Loucy (cell line): Measurements from ENCODE around the gene AKAP13.
A peak's percentile ranks its signal among the peaks of the same experiment; 100 is the strongest.

Experiments
- H2AFZ ChIP-seq: fragments of 200-600 bp; sonication (generic); 2 replicates; pipeline ENCODE4 v1.6.0; 2016; ENCODE audit warnings: antibody characterized with exemption, mild to moderate bottlenecking, low read length, moderate library complexity
- H3F3A ChIP-seq: fragments of 200-600 bp; 2 replicates; pipeline ENCODE4 v1.6.0; 2016; ENCODE audit warnings: antibody characterized with exemption, low read depth, mild to moderate bottlenecking
- H3K27me3 ChIP-seq: fragments of 200-600 bp; sonication (generic); 2 replicates; pipeline ENCODE4 v1.6.1; 2014; ENCODE audit warnings: low read length, mild to moderate bottlenecking; ENCODE audit not compliant: insufficient read depth, poor library complexity, severe bottlenecking
- H3K36me3 ChIP-seq: fragments of 200-600 bp; sonication (generic); 2 replicates; pipeline ENCODE4 v1.6.1; 2016; ENCODE audit warnings: low read length; ENCODE audit not compliant: insufficient read depth
- H3K4me1 ChIP-seq: fragments of 200-600 bp; sonication (generic); 2 replicates; pipeline ENCODE4 v1.5.1; 2014; ENCODE audit warnings: low read length, mild to moderate bottlenecking; ENCODE audit not compliant: insufficient read depth, poor library complexity, severe bottlenecking
- H3K4me2 ChIP-seq: fragments of 200-600 bp; sonication (generic); 2 replicates; pipeline ENCODE4 v1.6.0; 2014; ENCODE audit warnings: antibody characterized with exemption, low read length, low read depth, mild to moderate bottlenecking; ENCODE audit not compliant: poor library complexity, severe bottlenecking
- H3K4me3 ChIP-seq: fragments of 200-600 bp; sonication (generic); 2 replicates; pipeline ENCODE4 v1.5.1; 2014; ENCODE audit warnings: low read length, mild to moderate bottlenecking, mixed read lengths; ENCODE audit not compliant: poor library complexity, severe bottlenecking
- H3K79me2 ChIP-seq: fragments of 200-600 bp; sonication (generic); 2 replicates; pipeline ENCODE4 v1.6.1; 2014; ENCODE audit warnings: low read length; ENCODE audit not compliant: insufficient read depth
- H3K9ac ChIP-seq: fragments of 200-600 bp; sonication (generic); 2 replicates; pipeline ENCODE4 v1.6.0; 2014; ENCODE audit warnings: mild to moderate bottlenecking, low read depth, low read length, moderate library complexity; ENCODE audit not compliant: poor library complexity, severe bottlenecking
- H3K9me2 ChIP-seq: fragments of 200-600 bp; sonication (generic); replicated peaks from 2 replicates; pipeline ENCODE4 v1.6.1; 2016; ENCODE audit warnings: low read depth, low read length, mixed read lengths
- H3K9me3 ChIP-seq: fragments of 200-600 bp; sonication (generic); 2 replicates; pipeline ENCODE4 v1.6.1; 2014; ENCODE audit warnings: mild to moderate bottlenecking, antibody characterized with exemption, low read length, low read depth; ENCODE audit not compliant: insufficient read depth
- H4K20me1 ChIP-seq: fragments of 200-600 bp; sonication (generic); 2 replicates; pipeline ENCODE4 v1.6.0; 2014; ENCODE audit warnings: antibody characterized with exemption, low read length, mild to moderate bottlenecking; ENCODE audit not compliant: insufficient read depth, poor library complexity, severe bottlenecking
- CTCF ChIP-seq: fragments of 200-600 bp; sonication (generic); conservative IDR thresholded peaks from 2 replicates; pipeline ENCODE4 v1.5.1; 2014; ENCODE audit warnings: mild to moderate bottlenecking, antibody characterized with exemption, low read length
- EZH2phosphoT487 ChIP-seq: fragments of 200-600 bp; IDR thresholded peaks from 2 replicates; pipeline ENCODE4 v1.6.1; 2018; ENCODE audit warnings: antibody characterized with exemption, mild to moderate bottlenecking, moderate library complexity, borderline replicate concordance

AKAP13 gene

GRCh38 chr15:85475317-85475701 is 94.9 kb downstream of the AKAP13 start:
- H3K9ac ChIP-seq, result no peak overlapping the region

GRCh38 chr15:85475711-85476110 is 95.3 kb downstream of the AKAP13 start:
- no peaks in the 10 kb centered on the region for H3K27me3 ChIP-seq
- H4K20me1 ChIP-seq, result peaks cover 5% of the 10 kb centered on the region
- H3K9ac ChIP-seq, result no peak overlapping the region
- H3K9me3 ChIP-seq, result no peaks in the 10 kb centered on the region
- H3K36me3 ChIP-seq, result no peaks in the 10 kb centered on the region
- peaks cover 41% of the 10 kb centered on the region for H3K4me1 ChIP-seq
- H3K4me2 ChIP-seq, result peak overlapping the region; percentile 32
- TF ChIP-seq CTCF, result no peak
- TF ChIP-seq EZH2phosphoT487, result no peak
- no peak overlapping the region for H3K4me3 ChIP-seq
- no peaks in the 10 kb centered on the region for H3K9me2 ChIP-seq
- H3K79me2 ChIP-seq, result peaks cover 8% of the 10 kb centered on the region
- H2AFZ ChIP-seq, result no peak overlapping the region
- no peaks in the 10 kb centered on the region for H3F3A ChIP-seq

More at GRCh38 chr15:85475317-85475701, 94.9 kb downstream of the AKAP13 start:
- Histone ChIP-seq H2AFZ (no peak overlapping the region), H3K4me3 (no peak overlapping the region), H3K4me1 (peaks cover 41% of the 10 kb centered on the region), H3K27me3 (no peaks in the 10 kb centered on the region), H3K9me2 (no peaks in the 10 kb centered on the region), H3K4me2 (peak overlapping the region; percentile 32), H3K36me3 (no peaks in the 10 kb centered on the region), H3K79me2 (peaks cover 8% of the 10 kb centered on the region; the same call in 1 of the 2 replicates), H3K9me3 (no peaks in the 10 kb centered on the region), H4K20me1 (peaks cover 3% of the 10 kb centered on the region), H3F3A (no peaks in the 10 kb centered on the region)
- TF ChIP-seq EZH2phosphoT487, result no peak
- TF ChIP-seq CTCF, result no peak

GRCh38 chr15:85477061-85477460 is 96.7 kb downstream of the AKAP13 start:
- no peaks in the 10 kb centered on the region for H3K9me3 ChIP-seq
- H3K4me2 ChIP-seq, result no peak overlapping the region
- H3K36me3 ChIP-seq, result no peaks in the 10 kb centered on the region
- no peaks in the 10 kb centered on the region for H3K9me2 ChIP-seq
- H2AFZ ChIP-seq, result no peak overlapping the region
- no peak overlapping the region for H3K9ac ChIP-seq
- peaks cover 53% of the 10 kb centered on the region for H3K4me1 ChIP-seq
- H3K79me2 ChIP-seq, result peaks cover 5% of the 10 kb centered on the region
- H3K4me3 ChIP-seq, result no peak overlapping the region
- H3F3A ChIP-seq, result no peaks in the 10 kb centered on the region
- no peaks in the 10 kb centered on the region for H3K27me3 ChIP-seq
- TF ChIP-seq EZH2phosphoT487 (no peak), CTCF (no peak)
- H4K20me1 ChIP-seq, result peaks cover 8% of the 10 kb centered on the region
